H9 (cell line): ENCODE measurements around the gene GAB3. TPM values are rescaled to one million over a fixed set of nuclear protein-coding genes. Genes with fewer than 3 reads are reported as not detected.

ENCODE experiments used
- DNase-seq: peaks from one replicate; pipeline ENCODE4 v3.0.0-alpha.2; 2017
- H2AFZ ChIP-seq: one replicate; pipeline ENCODE4 v1.6.1; 2013; ENCODE audit warnings: mild to moderate bottlenecking, low read length, control low read depth, moderate library complexity
- H2AK5ac ChIP-seq: 2 replicates; pipeline ENCODE4 v1.6.1; 2013; ENCODE audit warnings: low read length, control low read depth, mixed read lengths; ENCODE audit not compliant: insufficient read length
- H2BK120ac ChIP-seq: one replicate; pipeline ENCODE4 v1.6.1; 2013; ENCODE audit warnings: low read depth, mild to moderate bottlenecking, low read length, control low read depth, inconsistent platforms; ENCODE audit not compliant: poor library complexity, severe bottlenecking
- H2BK12ac ChIP-seq: 2 replicates; pipeline ENCODE4 v1.6.1; 2013; ENCODE audit warnings: low read length, control low read depth, mixed read lengths, low read depth; ENCODE audit not compliant: insufficient read length
- H2BK15ac ChIP-seq: 2 replicates; pipeline ENCODE4 v1.6.1; 2013; ENCODE audit warnings: low read depth, low read length, control low read depth
- H2BK20ac ChIP-seq: one replicate; pipeline ENCODE4 v1.6.1; 2013; ENCODE audit warnings: low read depth, mild to moderate bottlenecking, low read length, control low read depth, inconsistent platforms; ENCODE audit not compliant: poor library complexity, severe bottlenecking
- H2BK5ac ChIP-seq: 2 replicates; pipeline ENCODE4 v1.6.1; 2013; ENCODE audit warnings: low read length, control low read depth, mixed read lengths; ENCODE audit not compliant: insufficient read length
- H3K14ac ChIP-seq: 2 replicates; pipeline ENCODE4 v1.6.1; 2013; ENCODE audit warnings: low read length, control low read depth; ENCODE audit not compliant: insufficient read depth
- H3K18ac ChIP-seq: 2 replicates; pipeline ENCODE4 v1.6.1; 2013; ENCODE audit warnings: low read depth, mild to moderate bottlenecking, mixed read lengths, low read length, control low read depth; ENCODE audit not compliant: insufficient read length
- H3K23ac ChIP-seq: 2 replicates; pipeline ENCODE4 v1.6.1; 2013; ENCODE audit warnings: low read length, control low read depth, mixed read lengths, low read depth; ENCODE audit not compliant: insufficient read length
- H3K23me2 ChIP-seq: 2 replicates; pipeline ENCODE4 v1.6.1; 2013; ENCODE audit warnings: low read depth, mild to moderate bottlenecking, mixed read lengths, low read length, control low read depth; ENCODE audit not compliant: insufficient read length, poor library complexity, severe bottlenecking
- H3K27ac ChIP-seq: 2 replicates; pipeline ENCODE4 v1.5.1; 2013; ENCODE audit warnings: low read length, control low read depth, mixed read lengths, low read depth; ENCODE audit not compliant: insufficient read length
- H3K27me3 ChIP-seq: 2 replicates; pipeline ENCODE4 v1.6.1; 2013; ENCODE audit warnings: low read length, control low read depth, inconsistent platforms; ENCODE audit not compliant: insufficient read depth
- H3K4ac ChIP-seq: 2 replicates; pipeline ENCODE4 v1.6.1; 2013; ENCODE audit warnings: low read depth, mild to moderate bottlenecking, control low read depth, inconsistent platforms, low read length, moderate library complexity
- H3K4me1 ChIP-seq: 2 replicates; pipeline ENCODE4 v1.6.1; 2013; ENCODE audit warnings: low read length, control low read depth, inconsistent platforms; ENCODE audit not compliant: insufficient read depth
- H3K4me2 ChIP-seq: 2 replicates; pipeline ENCODE4 v1.6.1; 2013; ENCODE audit warnings: low read length, control low read depth, mixed read lengths; ENCODE audit not compliant: insufficient read length, insufficient read depth
- H3K56ac ChIP-seq: 2 replicates; pipeline ENCODE4 v1.6.1; 2013; ENCODE audit warnings: low read depth, mild to moderate bottlenecking, mixed read lengths, low read length, control low read depth; ENCODE audit not compliant: insufficient read length
- H3K79me1 ChIP-seq: 2 replicates; pipeline ENCODE4 v1.6.1; 2013; ENCODE audit warnings: low read depth, mild to moderate bottlenecking, moderate library complexity, low read length, control low read depth, inconsistent platforms; ENCODE audit not compliant: insufficient read depth, poor library complexity, severe bottlenecking
- H3K79me2 ChIP-seq: 2 replicates; pipeline ENCODE4 v1.6.1; 2013; ENCODE audit warnings: low read length, control low read depth, inconsistent platforms; ENCODE audit not compliant: insufficient read depth
- H3K9ac ChIP-seq: 2 replicates; pipeline ENCODE4 v1.6.1; 2013; ENCODE audit warnings: low read length, control low read depth, mixed read lengths; ENCODE audit not compliant: insufficient read length; ENCODE audit errors: extremely low read depth
- H3K9me3 ChIP-seq: one replicate; pipeline ENCODE4 v1.6.1; 2013; ENCODE audit warnings: low read depth, low read length, inconsistent platforms; ENCODE audit not compliant: control insufficient read depth
- H3T11ph ChIP-seq: one replicate; pipeline ENCODE4 v1.6.1; 2013; ENCODE audit warnings: mild to moderate bottlenecking, low read length, control low read depth, inconsistent platforms
- H4K20me1 ChIP-seq: one replicate; pipeline ENCODE4 v1.6.1; 2013; ENCODE audit not compliant: control insufficient read depth, insufficient read length, insufficient read depth
- H4K5ac ChIP-seq: 2 replicates; pipeline ENCODE4 v1.6.1; 2013; ENCODE audit warnings: low read depth, mild to moderate bottlenecking, mixed read lengths, low read length, control low read depth; ENCODE audit not compliant: insufficient read length
- H4K8ac ChIP-seq: replicated peaks from 2 replicates; pipeline ENCODE4 v1.6.1; 2013; ENCODE audit warnings: low read length, control low read depth, mixed read lengths, low read depth; ENCODE audit not compliant: insufficient read length
- H4K91ac ChIP-seq: 2 replicates; pipeline ENCODE4 v1.6.1; 2013; ENCODE audit warnings: low read depth, mild to moderate bottlenecking, moderate library complexity, mixed read lengths, low read length, control low read depth; ENCODE audit not compliant: insufficient read length
- H3K27ac Mint-ChIP-seq, 3 experiments: 2 replicates in 2 of 3; 3 replicates in 1 of 3; pipeline ENCODE4 v1.8.0; 2020 to 2021; ENCODE audit warnings: mixed read lengths in 3 of 3, mild to moderate bottlenecking in 1 of 3, moderate library complexity in 1 of 3
- H3K27me3 Mint-ChIP-seq: 2 replicates; pipeline ENCODE4 v1.8.0; 2021; ENCODE audit warnings: low read depth, mild to moderate bottlenecking, moderate library complexity, mixed read lengths
- H3K36me3 Mint-ChIP-seq, 3 experiments: 2 replicates in 2 of 3; 3 replicates in 1 of 3; pipeline ENCODE4 v1.8.0; 2020 to 2021; ENCODE audit warnings: low read depth in 3 of 3, mixed read lengths in 3 of 3; ENCODE audit not compliant: insufficient read depth in 1 of 3
- H3K4me1 Mint-ChIP-seq, 2 experiments: 2 replicates each; pipeline ENCODE4 v1.8.0; 2020; ENCODE audit warnings: mixed read lengths in 2 of 2
- H3K4me3 Mint-ChIP-seq, 2 experiments: 2 replicates in 1 of 2; 3 replicates in 1 of 2; pipeline ENCODE4 v1.8.0; 2020 to 2021; ENCODE audit warnings: mild to moderate bottlenecking in 2 of 2, mixed read lengths in 2 of 2, moderate library complexity in 1 of 2
- H3K9me3 Mint-ChIP-seq, 2 experiments: 2 replicates in 1 of 2; 3 replicates in 1 of 2; pipeline ENCODE4 v1.8.0; 2020; ENCODE audit warnings: mild to moderate bottlenecking in 2 of 2, mixed read lengths in 2 of 2, moderate library complexity in 1 of 2
- CTCF ChIP-seq: fragments of 200-600 bp; sonication (generic); conservative IDR thresholded peaks from 3 replicates; pipeline ENCODE4 v1.8.0; 2021; ENCODE audit warnings: antibody characterized with exemption, mild to moderate bottlenecking
- WGBS: extraction: QIAGEN DNeasy Blood & Tissue Kit; methylation state at CpG from one replicate; pipeline ENCODE4 v1.1.7; 2013; ENCODE audit warnings: missing lambda C conversion rate, low lambda C conversion rate, mixed read lengths; ENCODE audit not compliant: insufficient read length; ENCODE audit errors: extremely low coverage; 5-methylcytosine and 5-hydroxymethylcytosine counted together
- total RNA-seq: library from RNA; stranded (reverse); gene quantifications from 2 replicates; pipeline ENCODE4 v1.2.1, GENCODE V29; 2021

Gene GAB3
- total RNA-seq, 1 experiment from 2014 or later = 0.46 TPM

- H3K27ac ChIP-seq = no peak overlapping the region
- no peak overlapping the region for H4K5ac ChIP-seq
- no peak overlapping the region for H3K56ac ChIP-seq
- no peaks in the 10 kb centered on the region; the same call in 1 of the 2 replicates for H3K27me3 ChIP-seq
- Mint-ChIP-seq H3K4me1 (no peaks in the 10 kb centered on the region), H3K27me3 (peaks cover 5% of the 10 kb centered on the region), H3K36me3 (peaks cover 0 to 2% (median 0%) of the 10 kb centered on the region in 3 experiments; a peak in 3 of 7 replicates), H3K27ac (no peak overlapping the region), H3K9me3 (peaks cover 71 to 85% of the 10 kb centered on the region in 2 experiments), H3K4me3 (no peak overlapping the region)
- no peak for TF ChIP-seq CTCF
- H3K4ac ChIP-seq = no peak overlapping the region
- no CpG with 5 or more reads among the region's 2 CpGs for WGBS
- no peak overlapping the region for H3K14ac ChIP-seq
- no peak overlapping the region for H2BK120ac ChIP-seq
- H3K9ac ChIP-seq = no peak overlapping the region
- no peak overlapping the region for H3K23ac ChIP-seq
- H3K4me2 ChIP-seq = no peak overlapping the region
- no peak overlapping the region for H2BK15ac ChIP-seq
- no peak overlapping the region for H4K8ac ChIP-seq
- no peak overlapping the region for H4K91ac ChIP-seq
- H2BK5ac ChIP-seq = no peak overlapping the region
- no peaks in the 10 kb centered on the region for H3K23me2 ChIP-seq
- H2AK5ac ChIP-seq = no peak overlapping the region
- H4K20me1 ChIP-seq = no peaks in the 10 kb centered on the region
- no peak for DNase-seq
- H2BK20ac ChIP-seq = no peak overlapping the region
- H3K18ac ChIP-seq = no peak overlapping the region
- H2AFZ ChIP-seq = no peak overlapping the region
- H3K79me2 ChIP-seq = no peaks in the 10 kb centered on the region
- no peak overlapping the region for H3T11ph ChIP-seq
- H3K79me1 ChIP-seq = no peaks in the 10 kb centered on the region
- H2BK12ac ChIP-seq = no peak overlapping the region
- H3K9me3 ChIP-seq = peaks cover 30% of the 10 kb centered on the region
- H3K4me1 ChIP-seq = no peaks in the 10 kb centered on the region
Measured at GRCh38 chrX:154739952-154740465, 10.9 kb downstream of the GAB3 start.
